ENCODE measurements around the gene CCDC149. TPM values are rescaled to one million over a fixed set of nuclear protein-coding genes. Genes with fewer than 3 reads are reported as not detected.

Gene CCDC149
- total and polyA plus RNA-seq, 5 donors from 2014 or later = not detected

GRCh38 chr4:24837781-24838180 lies 75.1 kb downstream of the CCDC149 start:
- no peak for ATAC-seq (ENCODE audit: low read depth in 2 of 2)
- Histone ChIP-seq H3K4me3 (ENCODE audit: low read depth, low read length) (no peak overlapping the region), H3K36me3 (ENCODE audit: control insufficient read depth, insufficient read depth, low read length) (no peaks in the 10 kb centered on the region), H3K27ac (ENCODE audit: insufficient read depth, low read length, poor library complexity, severe bottlenecking) (no peak overlapping the region), H3K9me3 (ENCODE audit: control insufficient read depth in 2 of 2, low read length in 2 of 2) (no peaks in the 10 kb centered on the region), H3K27me3 (ENCODE audit: control insufficient read depth, insufficient read depth, low read length) (no peaks in the 10 kb centered on the region), H3K4me1 (ENCODE audit: control insufficient read depth, insufficient read depth, low read length, poor library complexity, severe bottlenecking) (no peaks in the 10 kb centered on the region)
- H3K27me3 Mint-ChIP-seq = no peaks in the 10 kb centered on the region
- H3K4me3 Mint-ChIP-seq = no peak overlapping the region
- no peak for DNase-seq
- H3K36me3 Mint-ChIP-seq = no peaks in the 10 kb centered on the region
- H3K4me1 Mint-ChIP-seq = no peaks in the 10 kb centered on the region
- H3K27ac Mint-ChIP-seq = no peak overlapping the region
- H3K9me3 Mint-ChIP-seq = no peaks in the 10 kb centered on the region

- H3K4me1 ChIP-seq (ENCODE audit: control insufficient read depth, insufficient read depth, low read length, poor library complexity, severe bottlenecking) = no peaks in the 10 kb centered on the region
- Mint-ChIP-seq H3K9me3 (no peaks in the 10 kb centered on the region), H3K27ac (no peak overlapping the region), H3K27me3 (no peaks in the 10 kb centered on the region), H3K4me1 (no peaks in the 10 kb centered on the region), H3K36me3 (no peaks in the 10 kb centered on the region), H3K4me3 (no peak overlapping the region)
- H3K9me3 ChIP-seq (ENCODE audit: control insufficient read depth in 2 of 2, low read length in 2 of 2) = no peaks in the 10 kb centered on the region
- DNase-seq = no peak
- no peak for ATAC-seq (ENCODE audit: low read depth in 2 of 2)
- no peak overlapping the region for H3K27ac ChIP-seq (ENCODE audit: insufficient read depth, low read length, poor library complexity, severe bottlenecking)
- H3K36me3 ChIP-seq (ENCODE audit: control insufficient read depth, insufficient read depth, low read length) = no peaks in the 10 kb centered on the region
- no peaks in the 10 kb centered on the region for H3K27me3 ChIP-seq (ENCODE audit: control insufficient read depth, insufficient read depth, low read length)
- no peak overlapping the region for H3K4me3 ChIP-seq (ENCODE audit: low read depth, low read length)
Observed at GRCh38 chr4:24837336-24837735, 75.5 kb downstream of the CCDC149 start.

- Histone ChIP-seq H3K36me3 (ENCODE audit: control insufficient read depth, insufficient read depth, low read length) (no peaks in the 10 kb centered on the region), H3K27me3 (ENCODE audit: control insufficient read depth, insufficient read depth, low read length) (no peaks in the 10 kb centered on the region), H3K27ac (ENCODE audit: insufficient read depth, low read length, poor library complexity, severe bottlenecking) (no peak overlapping the region), H3K4me1 (ENCODE audit: control insufficient read depth, insufficient read depth, low read length, poor library complexity, severe bottlenecking) (no peaks in the 10 kb centered on the region), H3K9me3 (ENCODE audit: control insufficient read depth in 2 of 2, low read length in 2 of 2) (no peaks in the 10 kb centered on the region), H3K4me3 (ENCODE audit: low read depth, low read length) (no peak overlapping the region)
- Mint-ChIP-seq H3K4me1 (no peaks in the 10 kb centered on the region), H3K36me3 (no peaks in the 10 kb centered on the region), H3K27me3 (no peaks in the 10 kb centered on the region), H3K27ac (no peak overlapping the region), H3K9me3 (no peaks in the 10 kb centered on the region), H3K4me3 (no peak overlapping the region)
- DNase-seq (no peak), ATAC-seq (ENCODE audit: low read depth in 2 of 2) (no peak)
Observed at GRCh38 chr4:24836661-24837242, 76.1 kb downstream of the CCDC149 start.

DNA sequence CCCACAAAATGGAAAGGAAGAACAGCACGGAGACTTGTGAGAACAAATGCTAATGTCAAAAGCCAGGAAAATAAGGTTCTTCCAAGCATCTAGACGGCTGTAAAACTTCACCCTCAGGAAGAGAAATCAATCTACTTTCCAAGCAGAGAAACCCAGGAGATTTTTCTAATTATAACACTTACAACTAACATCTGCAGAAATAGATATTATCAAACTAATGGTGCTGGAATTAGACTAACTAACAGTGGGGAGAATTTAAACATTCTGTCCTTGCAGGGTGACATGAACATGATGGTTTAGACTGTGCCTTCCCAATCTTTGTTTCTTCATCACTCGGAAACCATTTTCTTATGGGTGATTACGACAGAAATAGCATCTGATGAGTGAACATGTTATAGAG lies 77.1 kb downstream of the CCDC149 start:
- no peak overlapping the region for H3K4me3 ChIP-seq (ENCODE audit: low read depth, low read length)
- H3K27ac ChIP-seq (ENCODE audit: insufficient read depth, low read length, poor library complexity, severe bottlenecking) = no peak overlapping the region
- ATAC-seq (ENCODE audit: low read depth in 2 of 2) (no peak), DNase-seq (no peak)
- H3K9me3 Mint-ChIP-seq = no peaks in the 10 kb centered on the region
- no peaks in the 10 kb centered on the region for H3K36me3 Mint-ChIP-seq
- no peaks in the 10 kb centered on the region for H3K36me3 ChIP-seq (ENCODE audit: control insufficient read depth, insufficient read depth, low read length)
- H3K27me3 Mint-ChIP-seq = no peaks in the 10 kb centered on the region
- no peaks in the 10 kb centered on the region for H3K9me3 ChIP-seq (ENCODE audit: control insufficient read depth in 2 of 2, low read length in 2 of 2)
- no peaks in the 10 kb centered on the region for H3K27me3 ChIP-seq (ENCODE audit: control insufficient read depth, insufficient read depth, low read length)
- no peak overlapping the region for H3K27ac Mint-ChIP-seq
- H3K4me1 Mint-ChIP-seq = no peaks in the 10 kb centered on the region
- H3K4me3 Mint-ChIP-seq = no peak overlapping the region
- no peaks in the 10 kb centered on the region for H3K4me1 ChIP-seq (ENCODE audit: control insufficient read depth, insufficient read depth, low read length, poor library complexity, severe bottlenecking)

DNA sequence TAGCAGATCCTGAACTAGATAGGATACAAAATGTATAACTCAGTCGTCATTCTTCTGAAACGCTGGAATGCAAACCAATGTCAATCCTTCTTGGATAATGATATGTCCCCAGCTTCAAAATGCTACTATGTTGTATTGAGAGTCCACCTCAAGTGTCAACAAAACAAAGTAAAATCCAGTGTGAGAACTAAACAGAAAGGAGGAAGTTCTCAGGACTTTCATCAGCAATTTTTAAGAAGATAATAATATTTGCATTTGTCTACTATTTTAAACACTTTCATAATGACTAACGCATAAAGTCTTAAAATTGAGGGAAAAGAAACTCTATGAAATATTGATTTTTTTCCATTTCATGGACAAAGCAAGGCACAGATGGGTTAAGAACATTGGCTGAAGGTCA lies 81.2 kb downstream of the CCDC149 start:
- Mint-ChIP-seq H3K27ac (no peak overlapping the region), H3K9me3 (peaks cover 0 to 5% (median 0%) of the 10 kb centered on the region in 7 donors), H3K27me3 (peaks cover 6% of the 10 kb centered on the region), H3K4me1 (no peaks in the 10 kb centered on the region), H3K4me3 (no peak overlapping the region), H3K36me3 (no peaks in the 10 kb centered on the region)
- DNase-seq (no peak), ATAC-seq (ENCODE audit: low read depth in 2 of 2) (no peak)
- no peaks in the 10 kb centered on the region for H3K9me3 ChIP-seq (ENCODE audit: control insufficient read depth in 2 of 2, low read length in 2 of 2)
- H3K4me1 ChIP-seq (ENCODE audit: control insufficient read depth, insufficient read depth, low read length, poor library complexity, severe bottlenecking) = no peaks in the 10 kb centered on the region
- no peaks in the 10 kb centered on the region for H3K27me3 ChIP-seq (ENCODE audit: control insufficient read depth, insufficient read depth, low read length)
- H3K4me3 ChIP-seq (ENCODE audit: low read depth, low read length) = no peak overlapping the region
- H3K36me3 ChIP-seq (ENCODE audit: control insufficient read depth, insufficient read depth, low read length) = no peaks in the 10 kb centered on the region
- no peak overlapping the region for H3K27ac ChIP-seq (ENCODE audit: insufficient read depth, low read length, poor library complexity, severe bottlenecking)

DNA sequence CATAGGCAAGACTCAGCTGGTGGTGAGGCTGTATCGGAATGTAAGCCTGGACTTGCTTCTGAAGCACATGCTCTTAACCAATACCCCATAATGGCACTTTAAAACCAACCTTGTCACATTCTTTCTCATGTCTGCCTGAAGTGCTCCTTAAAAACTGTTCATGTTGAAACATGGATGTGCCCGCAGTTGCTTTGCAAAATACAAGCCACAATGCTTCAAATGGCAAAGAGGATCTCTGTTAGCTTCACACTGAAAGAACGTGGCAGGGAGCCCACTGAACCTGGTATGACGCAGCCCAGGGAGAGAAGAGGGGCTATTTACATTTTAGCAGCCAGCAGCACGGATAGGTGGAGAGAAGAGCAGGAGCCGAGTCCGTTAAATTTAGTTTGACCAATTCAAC lies 88.1 kb downstream of the CCDC149 start:
- Mint-ChIP-seq H3K4me3 (no peak overlapping the region), H3K9me3 (peaks cover 0 to 5% (median 1%) of the 10 kb centered on the region in 7 donors), H3K27ac (no peak overlapping the region), H3K36me3 (no peaks in the 10 kb centered on the region), H3K4me1 (no peaks in the 10 kb centered on the region), H3K27me3 (peaks cover 12% of the 10 kb centered on the region)
- no peaks in the 10 kb centered on the region for H3K4me1 ChIP-seq (ENCODE audit: control insufficient read depth, insufficient read depth, low read length, poor library complexity, severe bottlenecking)
- H3K36me3 ChIP-seq (ENCODE audit: control insufficient read depth, insufficient read depth, low read length) = no peaks in the 10 kb centered on the region
- ATAC-seq (ENCODE audit: low read depth in 2 of 2) (no peak), DNase-seq (no peak)
- no peak overlapping the region for H3K27ac ChIP-seq (ENCODE audit: insufficient read depth, low read length, poor library complexity, severe bottlenecking)
- no peak overlapping the region for H3K4me3 ChIP-seq (ENCODE audit: low read depth, low read length)
- no peaks in the 10 kb centered on the region for H3K27me3 ChIP-seq (ENCODE audit: control insufficient read depth, insufficient read depth, low read length)
- H3K9me3 ChIP-seq (ENCODE audit: control insufficient read depth in 2 of 2, low read length in 2 of 2) = no peaks in the 10 kb centered on the region

GRCh38 chr4:24820541-24820940 lies 92.3 kb downstream of the CCDC149 start:
- Histone ChIP-seq H3K9me3 (ENCODE audit: control insufficient read depth in 2 of 2, low read length in 2 of 2) (no peaks in the 10 kb centered on the region), H3K36me3 (ENCODE audit: control insufficient read depth, insufficient read depth, low read length) (no peaks in the 10 kb centered on the region), H3K4me3 (ENCODE audit: low read depth, low read length) (no peak overlapping the region), H3K4me1 (ENCODE audit: control insufficient read depth, insufficient read depth, low read length, poor library complexity, severe bottlenecking) (no peaks in the 10 kb centered on the region), H3K27ac (ENCODE audit: insufficient read depth, low read length, poor library complexity, severe bottlenecking) (no peak overlapping the region), H3K27me3 (ENCODE audit: control insufficient read depth, insufficient read depth, low read length) (no peaks in the 10 kb centered on the region)
- ATAC-seq (ENCODE audit: low read depth in 2 of 2) = no peak
- DNase-seq = no peak
- Mint-ChIP-seq H3K27me3 (peaks cover 5% of the 10 kb centered on the region), H3K36me3 (no peaks in the 10 kb centered on the region), H3K9me3 (peaks cover 0 to 1% (median 0%) of the 10 kb centered on the region in 7 donors), H3K4me1 (no peaks in the 10 kb centered on the region), H3K27ac (no peak overlapping the region), H3K4me3 (no peak overlapping the region)

DNA sequence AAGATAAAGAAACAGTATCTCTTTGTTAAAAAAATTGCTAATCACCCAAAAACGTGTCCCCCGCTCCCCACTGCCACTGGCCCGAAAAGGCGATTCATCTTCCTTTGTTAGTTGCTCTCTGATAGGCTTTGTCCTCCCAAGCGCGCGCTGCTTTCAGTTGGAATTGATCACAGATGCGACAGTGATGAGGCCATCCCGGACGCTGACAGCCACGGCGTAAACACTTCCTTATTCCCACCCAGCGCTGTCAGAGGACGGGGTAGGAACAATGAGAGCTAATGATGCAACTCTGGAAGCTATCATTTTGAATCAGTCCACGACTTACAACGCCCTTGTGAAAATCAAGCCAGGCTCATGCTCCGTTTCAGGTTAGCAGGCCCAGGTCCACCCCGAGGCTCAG lies 96.0 kb downstream of the CCDC149 start:
- Mint-ChIP-seq H3K27ac (no peak overlapping the region), H3K4me1 (no peaks in the 10 kb centered on the region), H3K4me3 (no peak overlapping the region), H3K27me3 (peaks cover 9% of the 10 kb centered on the region), H3K9me3 (peaks cover 0 to 3% (median 0%) of the 10 kb centered on the region in 7 donors), H3K36me3 (no peaks in the 10 kb centered on the region)
- H3K27me3 ChIP-seq (ENCODE audit: control insufficient read depth, insufficient read depth, low read length) = no peaks in the 10 kb centered on the region
- ATAC-seq (ENCODE audit: low read depth in 2 of 2) = no peak
- no peak for DNase-seq
- no peak overlapping the region for H3K27ac ChIP-seq (ENCODE audit: insufficient read depth, low read length, poor library complexity, severe bottlenecking)
- H3K4me1 ChIP-seq (ENCODE audit: control insufficient read depth, insufficient read depth, low read length, poor library complexity, severe bottlenecking) = no peaks in the 10 kb centered on the region
- no peak overlapping the region for H3K4me3 ChIP-seq (ENCODE audit: low read depth, low read length)
- no peaks in the 10 kb centered on the region for H3K9me3 ChIP-seq (ENCODE audit: control insufficient read depth in 2 of 2, low read length in 2 of 2)
- H3K36me3 ChIP-seq (ENCODE audit: control insufficient read depth, insufficient read depth, low read length) = no peaks in the 10 kb centered on the region
